ENCODE results near the gene SEMA4D.
A peak's percentile ranks its signal among the peaks of the same experiment; 100 is the strongest.

SEMA4D gene, protein sequence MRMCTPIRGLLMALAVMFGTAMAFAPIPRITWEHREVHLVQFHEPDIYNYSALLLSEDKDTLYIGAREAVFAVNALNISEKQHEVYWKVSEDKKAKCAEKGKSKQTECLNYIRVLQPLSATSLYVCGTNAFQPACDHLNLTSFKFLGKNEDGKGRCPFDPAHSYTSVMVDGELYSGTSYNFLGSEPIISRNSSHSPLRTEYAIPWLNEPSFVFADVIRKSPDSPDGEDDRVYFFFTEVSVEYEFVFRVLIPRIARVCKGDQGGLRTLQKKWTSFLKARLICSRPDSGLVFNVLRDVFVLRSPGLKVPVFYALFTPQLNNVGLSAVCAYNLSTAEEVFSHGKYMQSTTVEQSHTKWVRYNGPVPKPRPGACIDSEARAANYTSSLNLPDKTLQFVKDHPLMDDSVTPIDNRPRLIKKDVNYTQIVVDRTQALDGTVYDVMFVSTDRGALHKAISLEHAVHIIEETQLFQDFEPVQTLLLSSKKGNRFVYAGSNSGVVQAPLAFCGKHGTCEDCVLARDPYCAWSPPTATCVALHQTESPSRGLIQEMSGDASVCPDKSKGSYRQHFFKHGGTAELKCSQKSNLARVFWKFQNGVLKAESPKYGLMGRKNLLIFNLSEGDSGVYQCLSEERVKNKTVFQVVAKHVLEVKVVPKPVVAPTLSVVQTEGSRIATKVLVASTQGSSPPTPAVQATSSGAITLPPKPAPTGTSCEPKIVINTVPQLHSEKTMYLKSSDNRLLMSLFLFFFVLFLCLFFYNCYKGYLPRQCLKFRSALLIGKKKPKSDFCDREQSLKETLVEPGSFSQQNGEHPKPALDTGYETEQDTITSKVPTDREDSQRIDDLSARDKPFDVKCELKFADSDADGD

DNA sequence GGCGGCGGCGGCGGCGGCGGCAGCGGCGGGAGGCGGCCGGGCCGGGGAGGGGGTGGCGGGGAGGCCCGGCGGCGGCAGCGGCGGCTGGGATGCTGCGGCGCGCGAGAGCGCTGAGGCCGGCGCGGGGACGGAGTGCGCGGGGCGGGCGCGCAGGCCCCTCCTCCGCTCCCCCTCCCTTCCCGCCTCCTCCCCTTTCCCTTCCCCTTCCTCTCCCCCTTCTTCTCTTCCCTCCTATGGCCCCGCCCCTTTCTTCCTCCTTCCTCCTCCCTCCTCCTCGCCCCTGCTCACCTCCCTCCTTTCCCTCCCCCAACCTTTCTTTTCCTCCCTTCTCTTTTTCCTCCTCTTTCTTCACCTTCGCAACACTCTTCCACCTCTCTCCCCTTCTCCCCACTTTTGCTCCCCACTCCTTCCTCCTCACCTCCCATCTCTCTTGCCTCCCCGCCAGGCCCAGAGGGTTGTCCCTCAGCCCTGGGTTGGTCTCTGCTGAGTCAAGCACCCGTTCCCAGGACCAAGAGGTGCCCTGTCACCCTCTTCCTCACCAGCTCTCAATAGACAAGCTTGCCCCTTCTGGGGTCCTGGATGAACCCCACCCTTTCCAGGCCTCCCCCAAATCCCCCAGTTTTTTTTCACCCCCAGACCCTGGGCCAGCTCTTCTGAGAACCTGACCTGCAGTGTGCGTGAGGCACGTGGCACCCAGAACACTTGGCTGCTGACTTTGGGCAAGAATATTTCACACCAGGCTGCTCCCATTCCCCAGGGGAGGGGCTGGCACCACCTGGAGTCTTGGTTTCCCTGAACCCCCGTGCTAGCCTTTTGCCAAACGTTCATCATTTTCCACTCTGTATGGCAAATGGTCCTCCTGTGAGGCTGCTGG, at the start of gene SEMA4D:
Gene SEMA4D (minus strand): TSS at position 136 of the 874 bp plus-strand sequence. CDS start 92,657 bp downstream, outside the sequence.
- DNase-seq = peak in 49 of 56 donors; percentile 17 to 91 (median 66)

DNA sequence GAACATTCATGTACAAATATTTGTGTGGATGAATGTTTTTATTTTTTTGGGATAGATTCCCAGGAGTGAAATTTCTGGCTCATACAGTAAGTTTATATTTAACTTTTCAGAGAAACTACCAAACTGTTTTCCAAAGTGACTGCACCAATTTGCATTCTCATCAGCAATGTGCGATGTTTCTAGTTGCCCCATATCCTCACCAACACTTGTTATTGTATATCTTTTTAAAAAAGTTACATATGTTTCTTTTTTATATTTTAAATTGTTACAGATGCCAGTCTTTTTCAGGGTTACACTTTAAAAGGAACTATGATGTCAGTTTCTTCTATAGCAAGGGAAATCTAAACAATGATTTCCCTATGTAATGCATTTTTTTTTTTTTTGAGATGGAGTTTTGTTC, 49.1 kb upstream of the SEMA4D start:
- no peak for DNase-seq

DNA sequence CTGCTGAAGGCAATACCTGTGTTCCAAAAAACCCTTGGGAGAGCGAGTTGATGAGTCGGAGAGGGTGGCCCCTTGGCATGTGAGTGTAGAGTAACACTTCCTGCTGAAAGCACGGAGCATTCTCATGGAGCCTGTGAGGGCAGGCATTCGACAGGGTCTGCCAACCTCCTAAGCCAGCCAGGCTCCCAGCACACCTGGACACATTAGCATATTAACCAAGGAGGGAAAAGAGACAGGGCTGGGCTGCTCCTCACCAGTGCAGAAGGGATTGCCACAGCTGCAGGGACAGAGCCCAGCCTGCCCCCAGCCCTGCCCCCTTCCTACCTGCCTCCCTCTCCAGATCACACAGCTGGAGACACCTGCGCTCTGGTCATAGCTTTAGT, 46.4 kb upstream of the SEMA4D start:
- no peak for DNase-seq

DNA sequence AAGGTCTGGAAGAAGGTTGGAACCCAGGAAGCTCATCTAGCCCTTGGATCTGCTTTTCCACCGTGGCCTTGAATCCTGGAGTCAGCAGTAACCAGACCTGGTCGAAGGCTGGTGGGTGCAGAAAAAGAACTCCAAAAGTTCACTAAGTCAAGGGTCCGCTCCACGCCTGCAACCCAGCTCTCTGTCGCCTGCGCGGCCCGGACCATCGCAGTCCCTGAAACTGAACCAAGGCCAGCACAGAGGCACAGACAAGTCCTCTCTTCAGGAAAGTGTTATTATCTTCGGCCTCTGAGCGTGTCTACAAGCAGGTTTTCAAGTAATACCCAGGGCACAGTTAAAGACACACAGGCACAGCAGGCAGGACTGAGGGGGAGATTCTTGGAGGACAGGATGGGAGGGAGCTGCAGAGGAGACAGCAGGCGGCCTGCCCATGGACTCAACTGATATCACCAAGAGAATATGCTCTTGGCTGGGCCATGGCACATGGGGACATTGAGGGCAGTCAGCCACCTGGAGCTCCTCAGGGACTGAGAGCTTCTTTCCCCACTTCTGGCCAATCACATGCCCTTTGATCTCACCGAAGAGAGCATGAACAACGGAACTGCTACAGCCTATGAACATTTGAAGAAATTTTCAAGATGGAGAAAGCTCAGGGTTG, 45.8 kb upstream of the SEMA4D start:
- no peak for DNase-seq

DNA sequence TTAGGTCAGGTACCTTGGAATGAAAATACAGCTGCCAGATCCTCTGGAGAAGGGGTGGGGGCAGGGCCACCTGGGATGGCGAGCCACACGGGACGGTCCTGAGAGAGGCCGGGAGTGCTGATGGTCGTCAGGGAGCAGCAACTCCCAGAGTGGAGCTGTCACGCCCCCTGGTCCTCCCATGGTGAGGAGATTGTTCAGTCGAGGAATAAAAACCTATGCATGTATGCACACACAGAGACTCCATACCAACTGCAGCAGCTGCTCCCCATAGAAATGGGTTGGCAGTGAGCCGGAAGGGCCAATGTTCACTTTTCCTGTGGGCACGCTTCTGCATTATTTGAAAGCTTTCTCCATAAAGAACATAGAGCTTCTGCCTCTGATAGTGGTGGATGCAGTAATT, 45.2 kb upstream of the SEMA4D start:
- DNase-seq = peak in 4 of 56 donors; percentile 20 to 43 (median 34)

DNA sequence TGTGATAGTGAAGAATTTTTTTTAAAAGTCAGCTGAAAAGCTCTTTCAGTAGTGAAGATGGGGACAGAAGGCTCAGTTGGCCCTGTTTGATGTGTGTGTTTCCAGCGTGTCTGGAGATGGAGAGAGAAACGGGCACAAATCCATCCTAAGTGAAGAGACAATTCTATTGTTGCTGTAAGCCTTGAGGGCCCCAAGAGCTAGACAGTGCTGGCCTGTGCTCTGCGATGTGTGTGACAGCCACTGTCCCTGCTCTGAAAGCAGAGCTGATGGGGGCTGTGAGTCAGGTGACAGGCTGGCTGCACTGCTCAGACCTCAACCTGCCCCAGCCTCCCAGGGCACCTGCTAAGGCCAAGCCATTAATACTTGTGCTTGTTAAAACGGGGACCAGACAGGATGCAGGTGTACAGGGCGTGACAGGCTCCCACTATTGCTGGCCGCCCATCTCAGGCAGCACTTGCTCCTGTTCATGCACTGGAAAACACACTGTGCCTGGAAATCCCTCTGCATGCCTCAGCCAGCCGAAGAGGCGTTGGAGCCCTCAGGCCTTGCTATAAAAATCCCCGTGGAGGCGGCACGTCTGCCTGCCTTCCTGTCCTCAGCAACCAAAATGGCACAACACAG, 44.6 kb upstream of the SEMA4D start:
- peak in 52 of 56 donors; percentile 15 to 87 (median 73) for DNase-seq

DNA sequence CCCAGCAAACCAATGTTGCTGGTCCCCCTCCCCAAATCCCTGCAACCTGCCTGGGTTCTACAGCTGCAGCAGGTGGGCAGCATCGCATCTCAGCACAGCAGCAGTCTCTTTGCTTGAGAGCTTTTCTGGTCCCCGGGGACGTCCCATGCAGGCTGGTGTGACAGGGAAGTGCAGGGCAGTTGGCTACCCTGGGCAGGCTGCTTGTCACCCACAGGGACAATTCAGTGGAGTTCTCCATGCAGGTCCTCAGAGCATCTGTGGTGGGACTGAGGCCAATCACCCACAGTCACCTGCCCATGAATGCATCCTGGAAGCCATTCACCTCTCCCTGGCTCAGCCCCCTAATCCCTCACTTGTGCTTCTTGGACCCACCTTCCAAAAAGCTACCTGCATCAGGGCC, 43.9 kb upstream of the SEMA4D start:
- peak in 1 of 56 donors; percentile 19 for DNase-seq

DNA sequence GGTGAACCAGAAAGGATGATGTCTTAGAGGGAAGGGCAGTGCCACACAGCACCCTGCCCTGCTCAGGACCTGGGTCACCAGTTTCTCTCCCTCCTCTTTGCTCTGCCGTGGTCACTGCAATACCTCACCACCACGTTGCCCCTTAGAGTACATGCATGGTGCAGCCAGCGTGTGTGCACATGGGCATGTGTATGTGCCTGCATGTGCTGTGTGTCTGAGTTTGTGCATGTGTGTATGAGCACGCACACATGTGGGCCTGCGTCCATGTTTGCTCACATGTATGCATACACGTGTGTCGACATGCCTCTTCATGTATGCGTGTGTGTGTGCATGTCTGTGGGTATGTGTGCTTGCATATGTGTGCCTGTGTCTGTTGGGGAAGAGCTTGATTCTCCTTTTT, 41.5 kb upstream of the SEMA4D start:
- DNase-seq = no peak

DNA sequence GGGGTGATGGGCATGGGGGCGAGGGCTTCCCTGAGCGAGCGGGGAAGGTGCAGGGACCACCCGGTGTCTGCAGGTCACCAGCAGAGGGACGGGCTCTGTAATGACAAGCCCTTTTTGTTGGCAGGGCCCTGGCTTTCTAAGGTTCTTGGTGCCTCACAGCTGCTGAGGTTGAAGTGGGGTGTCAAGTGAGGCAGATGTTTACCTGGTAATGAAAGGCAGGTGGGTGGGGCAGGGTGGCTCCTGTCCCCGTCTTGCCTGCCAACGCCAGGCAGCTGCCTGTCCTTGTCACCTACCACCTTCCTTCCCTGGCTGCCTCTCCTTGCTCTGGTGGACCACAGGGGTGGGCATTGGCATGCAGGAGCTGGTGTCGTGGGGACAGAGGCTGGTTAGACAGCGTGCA, 41.0 kb upstream of the SEMA4D start:
- no peak for DNase-seq

DNA sequence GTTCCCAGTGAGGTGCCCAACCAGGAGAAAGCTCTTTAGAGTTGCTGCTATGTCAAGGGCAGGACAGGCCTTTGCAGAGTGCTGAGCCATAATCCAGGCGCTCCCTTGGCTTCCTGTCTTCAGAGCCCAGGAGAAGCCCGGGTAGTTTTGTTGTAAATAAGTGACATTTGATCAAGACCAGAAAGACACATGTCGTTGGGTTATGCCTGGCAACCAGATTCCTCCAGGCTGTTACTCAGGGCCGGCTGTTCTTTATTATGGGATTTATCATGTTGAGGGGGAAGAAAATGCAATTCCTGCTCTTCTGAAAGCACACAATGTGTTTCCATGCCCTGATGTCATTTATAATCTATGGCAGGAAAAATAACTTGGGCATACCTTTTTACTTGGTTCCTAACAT, 39.3 kb upstream of the SEMA4D start:
- DNase-seq = no peak

DNA sequence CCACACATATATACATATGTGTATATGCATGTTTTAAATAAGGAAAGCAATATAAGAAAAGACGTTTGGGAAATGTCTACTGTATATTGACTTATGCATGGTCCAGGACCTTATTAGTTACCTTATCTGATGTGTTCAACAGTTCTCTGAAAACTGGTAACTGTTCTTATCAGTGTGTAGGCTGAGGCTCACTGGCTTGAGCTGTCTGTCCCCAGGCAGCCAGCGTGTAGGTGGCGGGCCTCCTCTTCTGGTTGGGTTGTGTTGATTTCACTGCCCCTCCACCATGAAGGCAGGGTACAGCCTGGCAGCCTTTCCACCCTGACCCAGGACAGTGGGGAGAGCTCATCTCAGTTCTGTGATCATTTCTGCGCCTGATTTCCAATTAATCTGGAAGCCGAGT, 38.7 kb upstream of the SEMA4D start:
- DNase-seq = no peak

DNA sequence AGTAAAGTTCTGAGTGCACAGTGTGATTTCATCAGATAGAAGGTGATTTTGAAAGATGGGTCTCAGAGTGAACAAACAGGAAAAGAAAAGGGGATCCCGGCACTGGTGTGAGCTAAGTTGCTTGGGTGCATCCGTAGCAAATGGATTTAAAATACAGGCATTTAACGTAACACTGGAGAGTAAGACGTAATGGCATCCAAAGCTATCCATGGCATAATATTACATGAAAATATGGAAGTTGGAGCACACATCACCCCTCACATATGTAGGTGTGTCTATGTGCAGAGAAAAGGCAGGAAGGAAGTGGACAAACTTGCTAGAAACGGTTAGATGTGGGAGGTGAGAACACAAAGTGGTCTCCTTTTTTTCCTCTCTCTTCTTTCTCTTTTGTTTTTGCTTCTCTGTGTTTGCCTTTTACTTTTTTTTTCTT, 38.2 kb upstream of the SEMA4D start:
- DNase-seq = no peak

DNA sequence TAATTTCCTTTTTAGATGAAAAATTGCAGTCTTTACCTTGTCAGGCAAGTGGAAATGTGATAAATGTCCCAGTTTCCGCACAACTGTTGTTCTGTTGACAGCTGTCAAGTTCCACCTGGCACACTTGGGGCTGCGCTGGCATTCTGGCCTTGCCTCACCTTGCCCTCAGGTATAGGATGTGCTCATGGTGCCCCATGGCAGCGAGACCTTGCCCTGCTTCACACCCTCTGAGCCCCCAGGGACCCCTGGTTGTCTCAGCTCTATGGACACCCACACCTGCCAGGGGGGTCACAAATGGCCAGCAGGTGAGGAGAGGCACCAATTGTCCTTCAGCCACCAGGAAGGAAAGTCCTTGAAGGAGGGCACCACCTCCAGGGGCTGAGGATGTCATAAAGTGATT, 37.5 kb upstream of the SEMA4D start:
- no peak for DNase-seq

DNA sequence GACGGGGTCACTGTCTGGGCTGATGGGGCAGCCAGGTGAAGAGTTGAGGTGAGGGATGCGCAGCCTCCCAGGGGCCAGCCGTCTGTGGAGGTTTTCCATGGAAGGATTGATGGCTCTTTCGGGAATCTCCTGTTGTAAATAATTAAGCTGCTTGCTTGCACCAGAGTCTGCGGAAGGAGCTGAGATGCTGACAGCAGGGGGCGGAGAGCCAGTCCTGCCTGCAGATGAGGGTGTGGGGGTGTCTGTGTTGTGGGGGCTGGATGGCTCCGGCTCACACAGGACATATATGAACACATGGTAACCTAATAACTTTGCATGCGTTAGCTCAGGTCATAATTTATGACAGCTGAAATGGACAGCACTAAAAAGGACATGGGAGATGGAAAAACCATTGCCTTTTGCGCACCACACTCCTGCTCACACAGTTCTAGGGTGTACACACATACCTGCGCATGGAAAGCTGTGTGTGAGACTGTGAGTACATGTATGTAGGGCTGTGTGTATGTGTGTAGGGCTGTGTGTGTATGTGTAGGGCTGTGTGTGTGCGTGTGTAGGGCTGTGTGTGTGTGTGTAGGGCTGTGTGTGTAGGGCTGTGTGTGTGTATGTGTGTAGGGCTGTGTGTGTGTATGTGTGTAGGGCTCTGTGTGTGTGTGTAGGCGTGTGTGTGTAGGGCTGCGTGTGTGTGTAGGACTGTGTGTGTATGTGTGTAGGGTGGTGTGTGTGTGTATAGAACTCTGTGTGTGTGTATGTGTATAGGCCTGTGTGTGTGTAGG, 36.8 kb upstream of the SEMA4D start:
- DNase-seq = peak in 9 of 56 donors; percentile 10 to 42 (median 30)

DNA sequence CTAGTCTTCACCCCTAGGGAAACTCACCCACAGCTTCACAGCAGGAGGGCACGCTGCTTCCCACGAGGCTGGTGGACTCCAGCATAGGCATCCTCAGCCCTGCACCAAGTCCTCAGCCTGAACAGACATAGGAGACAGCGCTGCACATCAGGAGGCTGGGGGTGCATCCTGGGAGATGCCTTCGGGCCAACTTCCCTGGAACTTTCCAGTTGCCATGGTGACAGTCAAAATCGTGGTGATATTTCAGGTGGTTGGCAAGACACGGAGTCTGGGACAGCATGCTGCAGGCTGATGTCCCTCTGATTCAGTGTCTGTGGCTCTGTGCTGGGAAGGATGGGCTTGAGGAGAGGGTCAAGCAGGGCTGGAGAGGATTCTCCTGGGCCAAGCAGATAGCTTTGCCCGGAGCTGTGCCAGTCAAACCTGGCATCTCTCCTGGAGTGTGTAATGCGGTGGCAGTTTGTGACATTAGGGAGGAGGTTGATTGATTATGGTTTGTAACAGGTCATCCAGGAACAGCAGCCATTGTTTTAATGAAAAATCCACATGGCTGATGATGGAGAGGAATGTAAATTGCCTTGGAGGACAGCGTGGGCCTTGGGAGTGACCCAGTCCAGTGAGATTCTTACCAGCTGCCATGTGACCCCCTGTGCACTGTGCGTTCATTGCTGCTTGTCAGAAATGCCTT, 35.6 kb upstream of the SEMA4D start:
- peak in 26 of 56 donors; percentile 14 to 55 (median 38) for DNase-seq

DNA sequence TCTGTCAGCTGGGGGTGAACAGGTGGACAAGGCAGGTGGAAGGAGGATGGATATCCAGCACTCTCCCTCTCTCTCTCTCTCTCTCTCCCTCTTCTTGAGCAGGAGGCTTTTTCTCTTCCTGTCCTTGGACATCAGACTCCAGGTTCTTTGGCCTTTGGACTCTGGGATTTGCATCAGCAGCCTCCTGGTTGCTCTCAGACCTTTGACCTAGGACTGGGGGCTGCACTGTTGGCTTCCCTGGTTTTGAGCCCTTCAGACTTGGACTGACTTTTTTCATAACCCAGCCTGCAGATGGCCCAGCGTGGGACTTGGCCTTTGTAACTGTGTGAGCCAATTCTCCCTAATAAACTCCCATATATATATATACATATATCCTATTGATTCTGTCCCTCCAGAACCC, 35.0 kb upstream of the SEMA4D start:
- DNase-seq = no peak

DNA sequence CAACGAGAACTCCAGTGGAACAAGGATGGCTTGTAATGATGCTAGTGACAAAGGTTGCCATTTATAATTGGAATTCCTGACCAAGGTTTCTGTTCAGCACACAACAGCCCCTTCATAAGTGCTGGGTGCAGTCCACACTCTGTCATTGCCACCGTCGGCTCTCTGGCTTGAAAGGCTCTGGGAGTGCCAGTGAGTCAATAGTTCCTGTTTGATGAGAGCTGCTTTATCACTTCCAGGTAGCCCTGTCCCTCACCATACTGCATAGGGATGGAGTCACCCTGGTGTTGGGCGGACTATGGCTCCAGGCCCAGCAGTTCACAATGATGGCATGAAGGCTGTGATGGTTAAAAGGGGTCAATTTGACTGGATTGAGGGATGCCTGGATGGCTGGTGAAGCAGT, 34.6 kb upstream of the SEMA4D start:
- DNase-seq = peak in 2 of 56 donors; percentile 19 to 30

DNA sequence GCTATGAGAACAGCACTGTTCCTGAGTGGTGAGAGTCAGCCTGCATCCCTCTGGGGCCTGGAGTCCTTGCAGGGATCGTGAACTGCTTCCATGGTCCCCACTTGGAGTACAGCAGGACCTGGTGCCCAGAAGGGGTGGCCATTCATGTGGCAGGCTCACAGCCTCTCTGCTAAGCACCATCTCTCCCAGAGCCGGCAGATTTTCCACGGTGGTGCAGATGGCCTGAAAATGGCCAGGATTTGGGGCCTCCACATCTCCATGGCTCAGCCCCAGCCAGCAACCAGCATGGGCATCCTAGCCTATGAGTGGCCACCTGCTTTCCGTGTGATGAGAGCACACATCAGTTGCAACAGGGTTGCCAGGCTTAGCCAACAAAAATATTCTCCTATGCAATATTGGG, 33.9 kb upstream of the SEMA4D start:
- DNase-seq = no peak

DNA sequence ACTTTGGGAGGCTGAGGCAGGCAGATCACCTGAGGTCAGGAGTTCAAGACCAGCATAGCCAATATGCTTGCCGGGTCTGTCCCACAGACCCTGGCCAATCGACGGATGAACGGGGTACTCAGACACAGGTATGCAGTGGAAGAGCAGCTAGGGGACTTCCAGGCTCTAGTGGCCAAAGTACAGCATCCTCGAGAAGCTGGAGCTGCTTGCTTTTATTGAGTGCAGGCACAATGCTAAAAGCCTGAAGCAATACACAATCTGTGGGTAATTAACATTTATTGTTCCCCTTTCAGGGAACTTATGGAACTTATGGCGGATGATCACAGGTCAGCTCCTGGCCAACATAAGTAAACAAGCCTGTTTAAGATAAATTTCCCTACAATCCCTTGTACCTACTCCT, 32.8 kb upstream of the SEMA4D start:
- no peak for DNase-seq

All from nucleus accumbens (tissue), 56 donors.